Thyroid gland (tissue), 4 donors: ENCODE data around the gene PLXNA4. TPM values are rescaled to one million over a fixed set of nuclear protein-coding genes. Genes with fewer than 3 reads are reported as not detected.

ENCODE experiments used
- DNase-seq, 2 donors: peaks; one replicate each; pipeline ENCODE4 v3.0.0-alpha.2; 2019
- H3K27ac ChIP-seq, 3 donors: fragments of 200-600 bp; sonication (generic); 1 replicate in 2 of 3; 2 replicates in 1 of 3; pipeline ENCODE4 v1.5.1; 2016 to 2019; ENCODE audit warnings: mild to moderate bottlenecking in 1 of 3, moderate library complexity in 1 of 3
- H3K27me3 ChIP-seq: fragments of 200-600 bp; sonication (generic); one replicate; pipeline ENCODE4 v1.5.1; 2019
- H3K36me3 ChIP-seq, 2 donors: fragments of 200-600 bp; sonication (generic); one replicate each; pipeline ENCODE4 v1.5.1; 2016 to 2019
- H3K4me1 ChIP-seq, 2 donors: fragments of 200-600 bp; sonication (generic); one replicate each; pipeline ENCODE4 v1.5.1; 2017 to 2019
- H3K4me3 ChIP-seq, 3 donors: fragments of 200-600 bp; sonication (generic); replicated peaks in 1 of 3; 1 replicate in 2 of 3; 2 replicates in 1 of 3; pipeline ENCODE4 v1.5.1; 2016; ENCODE audit warnings: mild to moderate bottlenecking in 1 of 3
- H3K9me3 ChIP-seq: fragments of 200-600 bp; sonication (generic); one replicate; pipeline ENCODE4 v1.5.1; 2017
- POLR2A ChIP-seq, 2 donors: fragments of 450-650 bp; IDR thresholded peaks; one replicate each; pipeline ENCODE4 v1.6.1; 2017; ENCODE audit warnings: antibody characterized with exemption in 2 of 2, mild to moderate bottlenecking in 2 of 2, moderate library complexity in 1 of 2
- WGBS, 2 donors: methylation state at CpG; one replicate each; pipeline ENCODE4 v1.1.5; 2017; 5-methylcytosine and 5-hydroxymethylcytosine counted together
- intact Hi-C: fragments of 100-400 bp; cut with DNase I; formaldehyde crosslinking; loops from one replicate; pipeline ENCODE4 v1.15.1; 2023
- total RNA-seq, 4 donors: library from RNA; depleted of rRNA; stranded (reverse); fragments of >200 nt; gene quantifications; one replicate each; pipeline ENCODE4 v1.2.3, GENCODE V29; 2016
- TF ChIP-seq, protein P1 (sequence below), 6 experiments: fragments of 200-600 bp in 3 of 6; fragments of 450-650 bp in 3 of 6; sonication (generic) in 3 of 6; IDR thresholded peaks; one replicate each; pipeline ENCODE4 v1.5.1; 2016 to 2019; ENCODE audit warnings: antibody characterized with exemption in 6 of 6, mild to moderate bottlenecking in 2 of 6, inconsistent platforms in 1 of 6, moderate library complexity in 1 of 6

Gene PLXNA4
- total RNA-seq, 4 donors from 2014 or later, result 1.3 to 8.3 (median 2.4) TPM

DNA sequence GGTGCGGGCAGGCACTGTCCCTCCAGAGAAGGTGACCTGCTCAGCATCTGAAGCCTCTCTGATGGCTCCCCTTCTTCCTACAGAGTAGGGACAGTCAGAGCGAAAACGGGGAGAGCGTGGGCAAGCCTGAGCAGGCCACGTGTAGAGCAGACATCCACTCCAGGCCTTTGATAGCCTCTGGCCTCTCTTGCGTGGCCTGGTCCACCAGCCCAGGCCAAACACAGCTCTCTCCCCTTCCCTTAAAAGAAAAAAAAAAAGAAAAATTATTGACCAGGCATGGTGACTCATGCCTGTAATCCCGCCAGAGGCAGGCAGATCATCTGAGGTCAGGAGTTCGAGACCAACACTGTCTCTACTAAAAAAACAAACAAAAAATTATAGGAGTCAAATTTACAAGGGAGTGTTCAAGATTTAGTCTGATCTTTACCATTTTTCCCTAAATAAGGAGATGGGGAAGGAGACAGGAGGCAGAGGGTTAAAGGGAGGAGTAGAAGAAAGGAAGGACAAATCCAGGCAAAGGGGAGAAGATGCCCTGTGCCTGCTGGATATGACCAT, 84.8 kb downstream of the PLXNA4 start:
- no peak for TF ChIP-seq POLR2A (IDR thresholded peaks at IDR 0.05)
- TF ChIP-seq, protein P1, sequence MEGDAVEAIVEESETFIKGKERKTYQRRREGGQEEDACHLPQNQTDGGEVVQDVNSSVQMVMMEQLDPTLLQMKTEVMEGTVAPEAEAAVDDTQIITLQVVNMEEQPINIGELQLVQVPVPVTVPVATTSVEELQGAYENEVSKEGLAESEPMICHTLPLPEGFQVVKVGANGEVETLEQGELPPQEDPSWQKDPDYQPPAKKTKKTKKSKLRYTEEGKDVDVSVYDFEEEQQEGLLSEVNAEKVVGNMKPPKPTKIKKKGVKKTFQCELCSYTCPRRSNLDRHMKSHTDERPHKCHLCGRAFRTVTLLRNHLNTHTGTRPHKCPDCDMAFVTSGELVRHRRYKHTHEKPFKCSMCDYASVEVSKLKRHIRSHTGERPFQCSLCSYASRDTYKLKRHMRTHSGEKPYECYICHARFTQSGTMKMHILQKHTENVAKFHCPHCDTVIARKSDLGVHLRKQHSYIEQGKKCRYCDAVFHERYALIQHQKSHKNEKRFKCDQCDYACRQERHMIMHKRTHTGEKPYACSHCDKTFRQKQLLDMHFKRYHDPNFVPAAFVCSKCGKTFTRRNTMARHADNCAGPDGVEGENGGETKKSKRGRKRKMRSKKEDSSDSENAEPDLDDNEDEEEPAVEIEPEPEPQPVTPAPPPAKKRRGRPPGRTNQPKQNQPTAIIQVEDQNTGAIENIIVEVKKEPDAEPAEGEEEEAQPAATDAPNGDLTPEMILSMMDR (IDR thresholded peaks at IDR 0.05), result no peak
- Histone ChIP-seq H3K4me3 (no peak overlapping the region), H3K4me1 (peaks cover under 1 to 6% of the 10 kb centered on the region in 2 donors), H3K27ac (no peak overlapping the region), H3K27me3 (no peaks in the 10 kb centered on the region), H3K36me3 (no peaks in the 10 kb centered on the region), H3K9me3 (no peaks in the 10 kb centered on the region)
- intact Hi-C loops, result no loop called here
- no peak for DNase-seq
- WGBS, 2 donors, result 90 to 94% methylated on average over 8 of the region's 8 CpGs

DNA sequence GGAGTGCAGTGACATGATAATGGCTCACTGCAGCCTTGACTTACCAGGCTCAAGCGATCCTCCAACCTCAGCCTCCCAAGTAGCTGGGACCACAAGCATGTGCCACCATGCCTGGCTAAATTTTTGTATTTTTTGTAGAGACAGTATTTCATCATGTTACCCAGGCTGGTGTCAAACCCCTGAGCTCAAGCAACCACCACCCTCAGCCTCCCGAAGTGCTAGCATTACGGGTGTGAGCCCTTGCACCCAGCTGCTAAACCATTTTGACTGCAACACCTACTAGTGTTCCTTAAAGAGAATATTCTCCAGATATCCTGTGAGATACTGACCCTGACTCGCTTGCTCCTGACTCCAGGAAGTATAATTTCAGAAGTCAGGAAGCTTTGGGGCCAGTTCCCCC, 85.8 kb downstream of the PLXNA4 start:
- Histone ChIP-seq H3K4me1 (peaks cover 6 to 7% of the 10 kb centered on the region in 2 donors), H3K27me3 (no peaks in the 10 kb centered on the region), H3K27ac (no peak overlapping the region), H3K9me3 (no peaks in the 10 kb centered on the region), H3K36me3 (no peaks in the 10 kb centered on the region), H3K4me3 (no peak overlapping the region)
- no peak for DNase-seq
- intact Hi-C loops, result no loop called here
- WGBS, 2 donors, result 76 to 79% methylated on average over 4 of the region's 4 CpGs
- no peak for TF ChIP-seq POLR2A (IDR thresholded peaks at IDR 0.05)
- TF ChIP-seq, protein P1 (IDR thresholded peaks at IDR 0.05), result no peak

DNA sequence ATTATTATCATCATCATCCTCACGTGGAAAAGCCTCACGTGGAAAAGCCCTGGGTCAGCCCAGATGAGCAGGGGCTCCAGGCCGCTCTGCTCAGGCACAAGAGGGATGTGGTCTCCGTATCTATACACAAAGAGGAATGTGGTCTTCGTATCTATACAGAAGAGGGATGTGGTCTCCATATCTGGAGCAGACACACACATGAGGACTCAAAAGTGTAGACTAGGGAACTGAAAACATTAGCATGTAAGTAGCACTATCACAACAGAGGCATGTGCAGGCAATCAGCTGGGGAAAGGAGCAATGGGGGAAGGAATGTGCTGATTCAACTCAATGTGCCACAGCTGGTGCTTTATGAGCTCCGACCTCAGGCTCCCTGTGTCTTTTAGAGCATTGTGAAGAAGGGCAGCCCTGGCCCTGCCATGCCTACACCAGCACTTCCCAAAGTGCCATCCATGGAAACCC, 86.5 kb downstream of the PLXNA4 start:
- no peak for TF ChIP-seq POLR2A (IDR thresholded peaks at IDR 0.05)
- TF ChIP-seq, protein P1 (IDR thresholded peaks at IDR 0.05), result no peak
- Histone ChIP-seq H3K4me1 (peaks cover 6 to 7% of the 10 kb centered on the region in 2 donors), H3K36me3 (no peaks in the 10 kb centered on the region), H3K27ac (no peak overlapping the region), H3K9me3 (no peaks in the 10 kb centered on the region), H3K4me3 (no peak overlapping the region), H3K27me3 (no peaks in the 10 kb centered on the region)
- intact Hi-C loops, result no loop called here
- WGBS, 2 donors, result 86 to 98% methylated on average over 6 of the region's 6 CpGs
- DNase-seq, result no peak

DNA sequence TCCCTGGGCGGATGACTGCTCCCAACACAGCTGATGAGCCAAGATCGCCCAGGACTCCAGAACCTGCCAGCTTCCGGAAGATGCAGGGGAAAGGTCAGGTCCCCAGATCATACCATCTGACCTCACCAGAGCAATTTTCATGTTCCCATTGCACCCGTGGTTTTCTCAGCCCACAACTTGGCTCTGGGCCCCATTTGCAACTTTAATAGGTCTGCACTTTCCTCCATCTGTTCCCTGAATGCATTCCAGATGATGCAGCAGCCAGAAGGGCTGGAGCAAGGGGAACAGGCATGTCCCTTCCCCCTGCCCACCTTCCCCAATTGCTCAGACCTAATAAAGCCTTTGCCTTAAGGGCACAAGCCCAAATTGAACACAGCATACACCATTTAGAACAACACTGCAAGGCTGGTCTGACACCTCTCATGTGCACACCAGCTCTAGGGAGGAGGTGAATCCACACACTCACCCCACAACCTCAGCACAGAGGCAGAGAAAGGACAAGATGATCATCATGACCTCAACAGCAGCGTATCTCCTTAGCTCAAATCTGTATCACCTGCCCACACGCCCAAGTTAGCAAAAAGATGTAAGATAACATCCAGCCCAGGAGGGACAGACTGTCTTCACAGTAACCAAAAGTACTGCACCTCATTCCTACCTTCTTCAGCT, 87.5 kb downstream of the PLXNA4 start:
- DNase-seq, result no peak
- Histone ChIP-seq H3K9me3 (no peaks in the 10 kb centered on the region), H3K4me1 (peaks cover 6 to 7% of the 10 kb centered on the region in 2 donors), H3K27ac (no peak overlapping the region), H3K36me3 (no peaks in the 10 kb centered on the region), H3K4me3 (no peak overlapping the region), H3K27me3 (no peaks in the 10 kb centered on the region)
- 71 to 85% methylated on average over 6 of the region's 6 CpGs for WGBS, 2 donors
- intact Hi-C loops, result no loop called here
- TF ChIP-seq POLR2A (IDR thresholded peaks at IDR 0.05), result no peak
- TF ChIP-seq, protein P1 (IDR thresholded peaks at IDR 0.05), result no peak

DNA sequence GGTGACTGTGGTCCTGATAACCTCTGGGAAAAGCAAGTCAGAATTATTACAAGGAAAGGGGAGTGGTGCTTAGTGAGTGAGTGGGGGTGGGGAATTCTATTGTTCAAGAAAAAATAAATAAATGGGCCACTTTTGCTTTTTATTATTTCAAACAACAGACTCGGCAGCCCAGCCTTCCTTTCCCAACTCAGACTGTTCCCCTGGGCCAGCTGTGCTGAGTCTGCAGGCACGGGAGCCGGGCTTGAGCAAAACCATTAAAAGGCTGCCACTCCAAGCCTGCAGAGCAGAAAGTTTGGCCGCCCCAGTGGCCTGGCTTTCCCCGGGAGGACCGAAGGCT, 90.0 kb downstream of the PLXNA4 start:
- no peaks in the 10 kb centered on the region for H3K9me3 ChIP-seq
- TF ChIP-seq POLR2A (IDR thresholded peaks at IDR 0.05), result no peak
- TF ChIP-seq, protein P1 (IDR thresholded peaks at IDR 0.05), result no peak
- peaks cover 0 to 7% of the 10 kb centered on the region in 2 donors for H3K4me1 ChIP-seq
- DNase-seq, result no peak
- H3K4me3 ChIP-seq, result no peak overlapping the region
- intact Hi-C loops, result no loop called here
- H3K36me3 ChIP-seq, result no peaks in the 10 kb centered on the region
- H3K27ac ChIP-seq, result no peak overlapping the region
- no peaks in the 10 kb centered on the region for H3K27me3 ChIP-seq
- 52 to 61% methylated on average over 6 of the region's 6 CpGs for WGBS, 2 donors
